HK-2 (cell line): Measurements from ENCODE around the gene MYL12A.
A peak's percentile ranks its signal among the peaks of the same experiment; 100 is the strongest.
"Not testable (repeated sequence)": the region's sequence is repeated elsewhere in the genome, so short reads cannot be mapped to it uniquely, and the experiment has no call there.

Experiments used
- DNase-seq: peaks from one replicate; pipeline ENCODE4 v3.0.0-alpha.2; 2018; ENCODE audit not compliant: unreplicated experiment

Gene MYL12A

DNA sequence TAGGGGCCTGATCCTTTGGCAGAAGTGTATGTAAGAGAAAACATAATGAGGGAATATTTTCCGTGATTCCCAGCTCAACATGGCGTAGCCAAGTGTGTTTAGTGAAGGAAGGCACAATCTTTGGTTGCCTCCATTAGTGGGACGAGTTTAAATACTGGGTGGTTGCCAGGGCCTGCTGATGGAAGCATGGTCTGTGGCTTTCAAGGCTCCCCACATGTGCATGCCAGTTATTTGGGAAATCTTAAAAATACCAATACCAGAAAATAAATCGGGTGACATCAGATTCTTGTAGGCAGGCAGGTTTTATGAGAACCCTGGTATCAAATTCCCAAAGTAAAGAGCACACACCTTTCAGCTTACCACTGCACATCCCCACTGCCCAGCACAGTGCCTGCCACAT, 7.1 kb downstream of the MYL12A start:
- DNase-seq: no peak

DNA sequence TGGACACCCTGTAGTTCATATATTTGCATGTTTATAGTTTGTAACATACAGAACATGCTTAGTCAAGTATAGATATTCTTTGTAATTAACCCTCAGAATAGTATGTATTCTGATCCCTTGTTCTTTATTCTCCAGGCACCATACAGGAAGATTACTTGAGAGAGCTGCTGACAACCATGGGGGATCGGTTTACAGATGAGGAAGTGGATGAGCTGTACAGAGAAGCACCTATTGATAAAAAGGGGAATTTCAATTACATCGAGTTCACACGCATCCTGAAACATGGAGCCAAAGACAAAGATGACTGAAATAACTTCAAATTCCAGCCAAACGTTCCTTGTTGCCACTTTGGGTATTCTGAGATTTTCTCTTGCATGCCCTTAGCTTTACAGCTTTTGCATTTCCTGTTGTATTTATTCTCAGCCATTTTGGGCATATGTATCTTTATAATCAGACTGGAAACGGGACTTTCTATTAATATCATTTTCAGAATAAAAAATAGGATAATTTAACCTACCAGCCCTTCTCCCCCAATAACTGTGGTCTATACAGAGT, 8.1 kb downstream of the MYL12A start:
- no peak for DNase-seq

- no peak for DNase-seq
These were observed 9.4 kb downstream of the MYL12A start for GRCh38 chr18:3256693-3257626.

DNA sequence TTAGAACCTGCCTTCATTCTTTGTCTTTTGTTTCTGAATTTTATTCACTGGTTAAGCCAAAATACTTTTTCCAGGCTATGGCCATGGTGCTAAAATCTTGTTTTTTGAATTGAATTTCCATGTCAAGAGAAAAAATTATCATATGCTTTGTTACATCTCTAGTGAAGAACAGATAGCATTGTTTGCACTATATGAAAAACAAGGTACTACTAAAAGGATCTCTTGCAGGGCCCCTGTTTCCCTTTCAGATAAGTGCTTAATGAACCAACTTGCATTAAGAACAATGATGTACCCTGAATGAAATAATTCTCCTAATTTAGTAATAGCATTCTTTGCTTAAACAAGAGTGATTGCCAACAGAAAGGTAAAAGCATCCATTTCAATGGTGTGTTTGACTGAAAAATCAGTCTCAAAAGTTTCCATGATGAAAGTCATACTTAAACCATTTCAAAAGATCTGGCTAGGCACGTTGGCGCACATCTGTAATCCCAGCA, 10.1 kb downstream of the MYL12A start:
- DNase-seq: no peak

DNA sequence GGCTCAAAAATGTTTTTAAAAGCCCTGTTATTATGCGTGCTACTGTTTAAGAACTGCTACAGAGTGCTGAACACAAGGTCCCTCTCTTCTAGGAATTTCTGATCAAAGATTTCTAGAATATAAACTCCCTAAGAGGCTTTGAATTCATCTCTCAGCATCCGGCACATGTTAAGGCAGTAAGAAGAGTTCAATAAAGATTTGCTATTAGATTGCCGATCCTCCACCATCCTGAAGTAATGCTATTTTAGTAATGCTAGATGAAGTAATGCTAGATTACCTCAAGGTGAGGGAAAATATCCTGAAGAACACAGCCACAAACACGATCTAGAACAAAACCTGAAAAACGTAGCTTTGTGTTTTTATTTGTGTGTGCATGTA, 13.4 kb downstream of the MYL12A start:
- no peak for DNase-seq

DNA sequence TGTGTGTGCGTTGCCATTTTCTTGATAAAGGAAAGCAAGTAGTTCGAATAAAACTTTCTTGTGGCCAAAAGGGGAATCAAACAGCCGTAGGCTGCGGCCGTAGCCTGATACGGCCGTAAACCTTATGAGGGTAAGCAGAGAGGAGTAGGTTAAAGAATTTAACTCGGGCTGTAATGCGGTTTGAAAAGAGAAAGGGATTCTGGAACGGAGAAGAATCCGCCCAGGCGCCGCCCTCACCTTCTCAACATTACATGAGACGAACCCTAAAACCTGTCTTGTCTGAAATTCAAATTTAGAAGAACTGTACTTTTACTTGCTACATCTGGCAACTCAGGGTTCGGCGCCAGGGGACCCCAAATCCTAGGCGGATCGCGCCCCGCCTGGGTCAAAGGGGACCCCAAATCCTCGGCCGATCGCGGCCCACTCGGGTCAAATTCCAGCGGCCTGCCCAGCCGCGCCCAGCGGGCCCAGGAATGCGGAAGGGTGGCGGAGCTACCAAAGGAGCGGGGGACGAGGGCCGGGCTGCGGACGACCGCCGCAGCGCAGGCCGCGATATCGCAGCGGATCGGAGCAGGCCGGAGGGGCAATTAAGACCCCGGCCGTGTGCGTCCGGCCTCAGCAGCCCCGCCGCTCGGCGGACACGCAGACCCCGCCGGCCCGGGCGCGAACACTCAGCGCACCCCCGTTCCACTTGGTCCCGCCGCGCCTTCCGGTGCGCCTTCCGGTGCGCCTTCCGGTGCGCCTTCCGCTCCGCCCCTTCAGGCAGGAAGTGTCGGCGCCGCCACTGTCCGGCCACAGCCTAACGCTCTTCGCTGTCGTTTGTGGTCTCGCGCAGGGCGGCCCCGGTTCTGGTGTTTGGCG, 14.0 kb downstream of the MYL12A start, which contains the start of gene MYL12B:
TSS of gene MYL12B (plus strand) at position 761 of the 861 bp plus-strand sequence. CDS start 10,766 bp downstream, outside the sequence.
- peak; percentile 78 for DNase-seq

DNA sequence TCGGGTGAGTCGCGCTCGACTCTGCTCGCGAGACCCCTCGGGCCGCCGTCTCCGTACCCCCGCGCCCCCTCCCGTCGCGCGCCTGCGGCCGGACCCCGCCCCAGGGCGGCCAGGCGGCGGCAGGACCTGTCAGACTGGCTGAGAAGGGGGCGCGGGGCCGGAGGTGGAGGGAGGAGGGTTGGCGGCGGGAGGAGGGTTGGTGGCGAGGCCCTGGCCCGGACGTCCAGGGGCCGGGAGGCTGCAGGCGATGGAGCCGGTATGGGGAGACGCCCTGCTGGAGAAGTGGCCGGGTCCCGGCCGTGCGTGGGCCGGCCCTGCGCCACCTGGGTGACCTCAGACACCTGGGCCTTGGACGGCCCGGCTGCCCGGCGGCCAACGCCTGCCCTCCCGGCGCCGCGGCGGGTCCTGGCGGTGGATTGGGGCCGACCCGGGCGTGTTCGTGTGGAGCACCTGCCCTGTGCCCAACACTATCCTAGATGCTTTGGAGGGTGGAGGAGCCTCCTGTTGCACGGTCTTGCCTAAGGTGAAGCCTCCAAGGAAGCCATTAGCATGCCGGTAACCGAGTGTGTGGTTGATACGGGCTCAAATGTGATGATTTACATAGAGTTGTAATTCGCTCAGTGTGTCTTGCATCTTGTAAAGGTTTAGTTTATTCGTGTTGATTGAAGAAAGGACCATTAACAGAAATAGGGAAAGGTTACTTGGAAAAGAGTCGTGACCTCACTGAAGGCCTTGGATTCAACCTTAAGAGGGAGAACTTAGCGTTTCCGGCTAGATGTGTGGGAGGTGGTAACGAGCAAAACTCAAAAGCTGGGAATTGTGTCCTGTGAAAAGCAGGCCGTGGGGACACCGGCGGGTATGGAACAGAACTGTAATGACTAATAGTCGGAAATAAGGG, 14.9 kb downstream of the MYL12A start:
- no peak for DNase-seq

DNA sequence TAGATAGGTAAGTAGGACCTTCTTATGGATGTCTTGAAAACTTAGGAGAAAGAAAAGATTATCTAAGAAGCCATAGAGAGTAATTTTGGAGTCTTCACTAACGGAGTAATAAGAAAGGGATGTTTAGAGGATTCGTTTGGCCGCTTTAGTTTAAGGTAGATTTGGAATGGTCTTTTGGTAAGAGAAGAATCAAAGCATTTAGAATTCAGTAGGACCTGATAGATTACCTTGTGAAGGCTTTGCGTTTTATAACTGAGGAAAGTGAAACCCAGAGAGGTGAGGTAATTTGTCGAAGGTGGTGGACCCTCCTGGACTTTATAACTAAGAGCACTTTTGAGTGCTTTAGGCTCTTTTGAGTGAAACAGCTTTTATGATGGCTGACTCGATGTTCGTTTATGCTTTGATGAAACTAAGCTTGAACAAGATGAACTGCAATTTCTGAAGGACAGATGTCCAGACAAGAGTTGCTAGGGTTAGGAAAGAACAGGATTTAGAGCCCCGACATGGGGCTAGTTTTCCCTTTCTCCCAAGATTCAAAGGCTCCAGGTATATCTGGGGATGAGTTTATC, 15.6 kb downstream of the MYL12A start:
- no peak for DNase-seq

GRCh38 chr18:3264362-3264761, 16.8 kb downstream of the MYL12A start:
- no peak for DNase-seq

- no peak for DNase-seq
These were observed 18.0 kb downstream of the MYL12A start for GRCh38 chr18:3265564-3266033.

- no peak for DNase-seq
These were observed 18.5 kb downstream of the MYL12A start for GRCh38 chr18:3266062-3266608.

- no peak for DNase-seq
These were observed 20.7 kb downstream of the MYL12A start for GRCh38 chr18:3268306-3268705.

- DNase-seq: no peak
These were observed 21.8 kb downstream of the MYL12A start for GRCh38 chr18:3269241-3269913.

DNA sequence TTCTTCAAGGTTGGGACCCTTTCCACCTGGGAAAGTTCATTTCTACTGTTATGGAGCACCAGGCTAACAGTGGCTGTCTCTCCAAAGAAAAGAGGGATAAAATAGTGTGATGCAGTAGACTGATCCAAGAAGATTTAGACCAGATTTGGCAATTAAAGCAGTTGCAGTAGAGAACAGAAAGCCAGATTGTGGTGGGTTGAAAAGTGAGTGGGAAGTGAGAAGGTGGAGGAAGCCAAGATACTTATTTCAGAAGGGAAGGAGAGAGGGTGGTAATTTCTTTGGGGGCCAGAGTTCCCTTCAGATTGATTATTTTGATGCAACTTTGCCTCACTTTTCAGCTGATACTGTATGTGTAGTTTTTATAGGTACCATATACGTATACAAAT, 22.3 kb downstream of the MYL12A start:
- no peak for DNase-seq

DNA sequence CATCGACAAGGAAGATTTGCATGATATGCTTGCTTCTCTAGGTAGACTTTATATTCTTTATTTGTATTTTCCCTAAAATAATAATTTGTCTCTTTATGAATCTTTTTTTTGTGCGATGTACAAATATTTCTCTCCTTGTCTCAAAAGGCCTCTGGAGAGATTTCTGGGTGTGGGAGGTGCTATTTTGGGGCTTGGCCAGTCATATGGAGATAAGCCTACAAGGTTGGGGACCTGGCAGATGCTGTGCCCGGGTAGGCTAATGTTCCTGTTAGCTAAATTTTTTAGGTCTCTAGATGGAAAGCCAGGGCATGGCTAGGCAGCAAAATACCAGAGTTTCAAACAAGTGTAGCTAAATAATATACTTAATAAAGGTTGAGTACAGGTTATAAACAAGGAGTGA, 25.4 kb downstream of the MYL12A start:
- DNase-seq: no peak

- DNase-seq: not testable (repeated sequence)
These were observed 30.1 kb downstream of the MYL12A start for GRCh38 chr18:3277643-3278213.

- DNase-seq: no peak
These were observed 31.9 kb downstream of the MYL12A start for GRCh38 chr18:3279201-3280185.
